GM20431 (cell line): ENCODE results near the gene MAGI1.

Source experiments
- in situ Hi-C: fragments of 300-500 bp; cut with MseI, MboI; formaldehyde crosslinking; loops from one replicate; pipeline ENCODE4 v1.15.0; 2020; ENCODE audit warnings: low sequenced_read_pairs; ENCODE audit not compliant: unreplicated experiment

The MAGI1 gene

GRCh38 chr3:65857327-65857726, 181.4 kb downstream of the MAGI1 start:
- in situ Hi-C loops, result no loop called here

- in situ Hi-C loops, result no loop called here
Measured at GRCh38 chr3:65856907-65857306, 181.8 kb downstream of the MAGI1 start.

GRCh38 chr3:65855370-65856100, 183.2 kb downstream of the MAGI1 start:
- in situ Hi-C loops, result no loop called here

- in situ Hi-C loops, result no loop called here
Measured at GRCh38 chr3:65854606-65855304, 184.0 kb downstream of the MAGI1 start.

GRCh38 chr3:65851827-65852226, 186.9 kb downstream of the MAGI1 start:
- in situ Hi-C loops, result no loop called here

- in situ Hi-C loops, result no loop called here
Measured at GRCh38 chr3:65850261-65850660, 188.5 kb downstream of the MAGI1 start.

GRCh38 chr3:65848024-65848423, 190.7 kb downstream of the MAGI1 start:
- in situ Hi-C loops, result no loop called here

- in situ Hi-C loops, result no loop called here
Measured at GRCh38 chr3:65846936-65847335, 191.8 kb downstream of the MAGI1 start.

GRCh38 chr3:65844370-65844769, 194.3 kb downstream of the MAGI1 start:
- in situ Hi-C loops, result no loop called here

- in situ Hi-C loops, result no loop called here
Measured at GRCh38 chr3:65843732-65844131, 195.0 kb downstream of the MAGI1 start.

GRCh38 chr3:65837604-65838003, 201.1 kb downstream of the MAGI1 start:
- in situ Hi-C loops, result no loop called here

GRCh38 chr3:65836047-65836446, 202.7 kb downstream of the MAGI1 start:
- in situ Hi-C loops, result no loop called here

- in situ Hi-C loops, result no loop called here
Measured at GRCh38 chr3:65833761-65834505, 204.8 kb downstream of the MAGI1 start.

- in situ Hi-C loops, result no loop called here
Measured at GRCh38 chr3:65831733-65832425, 206.8 kb downstream of the MAGI1 start.

GRCh38 chr3:65830948-65831732, 207.6 kb downstream of the MAGI1 start:
- in situ Hi-C loops, result no loop called here

- in situ Hi-C loops, result no loop called here
Measured at GRCh38 chr3:65829228-65829627, 209.5 kb downstream of the MAGI1 start.

GRCh38 chr3:65828706-65829105, 210.0 kb downstream of the MAGI1 start:
- in situ Hi-C loops, result no loop called here

GRCh38 chr3:65827076-65827475, 211.6 kb downstream of the MAGI1 start:
- in situ Hi-C loops, result no loop called here

- in situ Hi-C loops, result no loop called here
Measured at GRCh38 chr3:65824166-65824565, 214.6 kb downstream of the MAGI1 start.

- in situ Hi-C loops, result no loop called here
Measured at GRCh38 chr3:65820600-65820999, 218.1 kb downstream of the MAGI1 start.
